Nephron (organoid): ENCODE measurements around the gene RBBP4.
"Not testable (repeated sequence)": the region's sequence is repeated elsewhere in the genome, so short reads cannot be mapped to it uniquely, and the experiment has no call there.

Experiments
- H3K27ac Mint-ChIP-seq, 3 experiments: 2 replicates each; pipeline ENCODE4 v1.8.0; 2020; ENCODE audit warnings: mixed read lengths in 3 of 3, mild to moderate bottlenecking in 2 of 3, moderate library complexity in 1 of 3
- H3K27me3 Mint-ChIP-seq: 2 replicates; pipeline ENCODE4 v1.8.0; 2021; ENCODE audit warnings: low read depth, mild to moderate bottlenecking, moderate library complexity, mixed read lengths
- H3K36me3 Mint-ChIP-seq: 2 replicates; pipeline ENCODE4 v1.8.0; 2020; ENCODE audit warnings: low read depth, mixed read lengths
- H3K4me1 Mint-ChIP-seq: 2 replicates; pipeline ENCODE4 v1.8.0; 2020; ENCODE audit warnings: mixed read lengths
- H3K4me3 Mint-ChIP-seq, 3 experiments: 2 replicates each; pipeline ENCODE4 v1.8.0; 2020; ENCODE audit warnings: mild to moderate bottlenecking in 3 of 3, mixed read lengths in 3 of 3, moderate library complexity in 2 of 3
- H3K9me3 Mint-ChIP-seq: 2 replicates; pipeline ENCODE4 v1.8.0; 2020; ENCODE audit warnings: mixed read lengths
- TF ChIP-seq, protein P1 (sequence below), 3 experiments: fragments of 200-600 bp; sonication (generic); IDR thresholded peaks; one replicate each; pipeline ENCODE4 v1.5.0; 2021; ENCODE audit warnings: antibody characterized with exemption in 3 of 3; ENCODE audit not compliant: unreplicated experiment in 3 of 3

The RBBP4 gene

DNA sequence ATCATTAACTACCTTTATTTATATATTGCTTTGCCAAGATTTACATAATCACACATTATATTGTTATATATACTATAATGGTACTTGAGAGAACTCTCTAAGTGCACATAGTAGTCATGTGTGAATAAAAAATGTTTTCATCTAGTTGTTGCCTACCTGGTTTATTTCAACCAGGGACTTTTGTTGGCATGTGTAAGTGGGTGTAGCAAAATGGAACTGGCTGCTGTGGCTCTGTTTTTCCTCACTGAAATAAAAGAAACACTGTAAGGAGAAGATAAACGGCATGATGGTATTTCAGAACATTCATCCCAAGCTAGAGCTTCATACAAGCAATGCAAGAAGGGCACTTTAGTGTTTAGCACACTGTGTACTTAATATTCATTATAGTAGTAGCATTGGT lies 14.9 kb downstream of the RBBP4 start:
- Mint-ChIP-seq H3K27ac (no peak overlapping the region), H3K4me1 (no peaks in the 10 kb centered on the region)
- TF ChIP-seq, protein P1, sequence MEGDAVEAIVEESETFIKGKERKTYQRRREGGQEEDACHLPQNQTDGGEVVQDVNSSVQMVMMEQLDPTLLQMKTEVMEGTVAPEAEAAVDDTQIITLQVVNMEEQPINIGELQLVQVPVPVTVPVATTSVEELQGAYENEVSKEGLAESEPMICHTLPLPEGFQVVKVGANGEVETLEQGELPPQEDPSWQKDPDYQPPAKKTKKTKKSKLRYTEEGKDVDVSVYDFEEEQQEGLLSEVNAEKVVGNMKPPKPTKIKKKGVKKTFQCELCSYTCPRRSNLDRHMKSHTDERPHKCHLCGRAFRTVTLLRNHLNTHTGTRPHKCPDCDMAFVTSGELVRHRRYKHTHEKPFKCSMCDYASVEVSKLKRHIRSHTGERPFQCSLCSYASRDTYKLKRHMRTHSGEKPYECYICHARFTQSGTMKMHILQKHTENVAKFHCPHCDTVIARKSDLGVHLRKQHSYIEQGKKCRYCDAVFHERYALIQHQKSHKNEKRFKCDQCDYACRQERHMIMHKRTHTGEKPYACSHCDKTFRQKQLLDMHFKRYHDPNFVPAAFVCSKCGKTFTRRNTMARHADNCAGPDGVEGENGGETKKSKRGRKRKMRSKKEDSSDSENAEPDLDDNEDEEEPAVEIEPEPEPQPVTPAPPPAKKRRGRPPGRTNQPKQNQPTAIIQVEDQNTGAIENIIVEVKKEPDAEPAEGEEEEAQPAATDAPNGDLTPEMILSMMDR (IDR thresholded peaks at IDR 0.05; ENCODE audit: unreplicated experiment in 3 of 3): no peak

GRCh38 chr1:32666901-32667566 lies 16.0 kb downstream of the RBBP4 start:
- Mint-ChIP-seq H3K36me3 (peaks cover 76% of the 10 kb centered on the region), H3K27ac (peak overlapping the region in 2 of 3 experiments; percentile 35 to 74), H3K4me3 (no peak overlapping the region), H3K9me3 (no peaks in the 10 kb centered on the region), H3K27me3 (no peaks in the 10 kb centered on the region), H3K4me1 (no peaks in the 10 kb centered on the region)
- TF ChIP-seq, protein P1 (IDR thresholded peaks at IDR 0.05; ENCODE audit: unreplicated experiment in 3 of 3): no peak

More for the DNA sequence above, 14.9 kb downstream of the RBBP4 start:
- Mint-ChIP-seq H3K27me3 (no peaks in the 10 kb centered on the region), H3K9me3 (no peaks in the 10 kb centered on the region), H3K36me3 (peaks cover 76% of the 10 kb centered on the region), H3K4me3 (no peak overlapping the region)

DNA sequence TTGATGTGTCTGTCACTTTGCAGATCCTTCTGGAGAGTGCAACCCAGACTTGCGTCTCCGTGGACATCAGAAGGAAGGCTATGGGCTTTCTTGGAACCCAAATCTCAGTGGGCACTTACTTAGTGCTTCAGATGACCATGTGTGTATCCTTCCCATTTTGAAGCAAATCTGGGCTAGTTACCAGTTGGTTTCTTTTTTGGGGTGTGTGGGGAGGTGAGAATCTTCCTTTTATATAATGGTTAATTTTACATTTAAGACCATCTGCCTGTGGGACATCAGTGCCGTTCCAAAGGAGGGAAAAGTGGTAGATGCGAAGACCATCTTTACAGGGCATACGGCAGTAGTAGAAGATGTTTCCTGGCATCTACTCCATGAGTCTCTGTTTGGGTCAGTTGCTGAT lies 17.7 kb downstream of the RBBP4 start:
- not testable (repeated sequence) for H3K4me1 Mint-ChIP-seq, H3K27ac Mint-ChIP-seq, H3K27me3 Mint-ChIP-seq, H3K9me3 Mint-ChIP-seq, H3K4me3 Mint-ChIP-seq
- H3K36me3 Mint-ChIP-seq: peaks cover 85% of the 10 kb centered on the region

DNA sequence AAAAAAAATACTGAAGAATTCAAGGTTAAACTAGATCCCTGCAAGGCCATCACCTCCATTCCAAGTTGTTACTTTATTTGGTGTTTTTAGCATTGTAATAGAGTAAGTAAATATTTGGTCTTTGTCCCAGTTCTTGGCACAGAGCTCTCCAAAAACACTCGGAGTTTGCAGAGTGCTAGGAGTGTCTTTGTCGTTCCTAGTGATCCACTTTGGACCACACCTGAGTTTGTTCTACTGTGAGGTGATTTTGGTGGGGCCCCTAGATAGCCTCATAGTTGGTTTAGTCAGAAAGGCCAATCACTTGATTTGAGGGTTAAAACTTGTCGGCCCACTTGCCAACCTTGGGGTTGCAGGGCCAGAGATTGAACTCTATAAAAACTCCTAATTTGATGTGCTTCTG lies 25.9 kb downstream of the RBBP4 start:
- Mint-ChIP-seq H3K9me3 (no peaks in the 10 kb centered on the region), H3K27ac (no peak overlapping the region), H3K4me1 (peaks cover 10% of the 10 kb centered on the region), H3K36me3 (peaks cover 83% of the 10 kb centered on the region), H3K27me3 (no peaks in the 10 kb centered on the region), H3K4me3 (no peak overlapping the region)
- TF ChIP-seq, protein P1 (IDR thresholded peaks at IDR 0.05; ENCODE audit: unreplicated experiment in 3 of 3): no peak

GRCh38 chr1:32679993-32680392 lies 29.0 kb downstream of the RBBP4 start:
- H3K27ac Mint-ChIP-seq, H3K9me3 Mint-ChIP-seq, H3K27me3 Mint-ChIP-seq, H3K4me3 Mint-ChIP-seq: not testable (repeated sequence)
- peaks cover 75% of the 10 kb centered on the region for H3K36me3 Mint-ChIP-seq
- H3K4me1 Mint-ChIP-seq: peaks cover 20% of the 10 kb centered on the region

- Mint-ChIP-seq H3K27me3 (no peaks in the 10 kb centered on the region), H3K36me3 (peaks cover 76% of the 10 kb centered on the region), H3K4me3 (no peak overlapping the region), H3K4me1 (peaks cover 20% of the 10 kb centered on the region), H3K9me3 (no peaks in the 10 kb centered on the region), H3K27ac (peak overlapping the region in 1 of 3 experiments; percentile 92)
- TF ChIP-seq, protein P1 (IDR thresholded peaks at IDR 0.05; ENCODE audit: unreplicated experiment in 3 of 3): no peak
These were observed 29.6 kb downstream of the RBBP4 start for GRCh38 chr1:32680642-32681041.

GRCh38 chr1:32681509-32681908 lies 30.5 kb downstream of the RBBP4 start:
- H3K9me3 Mint-ChIP-seq: no peaks in the 10 kb centered on the region
- H3K36me3 Mint-ChIP-seq: peaks cover 78% of the 10 kb centered on the region
- H3K4me1 Mint-ChIP-seq: peaks cover 20% of the 10 kb centered on the region
- H3K27me3 Mint-ChIP-seq: no peaks in the 10 kb centered on the region
- TF ChIP-seq, protein P1 (IDR thresholded peaks at IDR 0.05; ENCODE audit: unreplicated experiment in 3 of 3): no peak
- no peak overlapping the region for H3K4me3 Mint-ChIP-seq
- peak overlapping the region; percentile 42 to 92 (median 53) for H3K27ac Mint-ChIP-seq
